ENCODE measurements around the gene MAPK9.
"Not testable (repeated sequence)": the region's sequence is repeated elsewhere in the genome, so short reads cannot be mapped to it uniquely, and the experiment has no call there.

Gene MAPK9

DNA sequence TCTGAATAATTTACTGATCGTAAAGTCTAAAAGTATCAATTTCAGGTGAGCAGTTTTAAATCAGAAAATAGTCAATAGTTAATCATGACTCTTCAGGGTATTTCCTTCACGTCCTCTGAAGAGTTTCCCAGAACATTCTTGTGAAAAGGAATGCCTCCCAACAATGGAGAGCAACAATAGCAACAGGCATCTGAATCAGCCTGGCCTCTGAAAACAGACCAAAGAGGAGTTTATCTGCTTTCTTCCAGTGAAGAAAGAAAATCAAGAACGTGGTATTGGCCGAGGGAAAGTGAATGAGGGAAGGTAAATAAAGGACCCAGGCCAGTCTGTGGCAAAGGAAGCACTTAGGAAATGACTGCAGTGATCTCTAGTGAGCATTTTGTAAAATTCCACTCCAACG lies 56.8 kb downstream of the MAPK9 start:
- DNase-seq (ENCODE audit: low read depth in 2 of 2): no peak

GRCh38 chr5:180234271-180234670 lies 57.6 kb downstream of the MAPK9 start:
- DNase-seq (ENCODE audit: low read depth in 2 of 2): no peak

DNA sequence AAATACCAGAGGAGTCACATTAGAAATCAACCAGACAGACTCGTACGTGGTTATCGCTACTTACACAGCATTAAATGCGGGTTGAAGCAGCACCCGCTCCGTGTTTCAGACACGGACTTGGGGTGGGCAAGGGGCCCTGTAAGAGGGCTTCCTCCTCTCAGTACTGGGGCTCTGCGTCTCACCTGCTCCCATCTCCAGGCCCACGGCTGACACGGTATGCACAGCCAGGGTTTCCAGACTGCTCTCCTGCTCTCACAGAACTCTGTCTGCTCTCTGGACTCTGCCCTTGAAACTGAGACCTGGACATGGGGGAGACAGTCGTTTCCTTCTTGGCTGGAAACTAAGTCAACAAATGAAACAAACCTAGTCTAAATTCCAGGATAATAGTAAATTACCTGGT lies 58.2 kb downstream of the MAPK9 start:
- DNase-seq (ENCODE audit: low read depth in 2 of 2): no peak

- DNase-seq (ENCODE audit: low read depth in 2 of 2): no peak
These were observed 61.9 kb downstream of the MAPK9 start for GRCh38 chr5:180230017-180230416.

DNA sequence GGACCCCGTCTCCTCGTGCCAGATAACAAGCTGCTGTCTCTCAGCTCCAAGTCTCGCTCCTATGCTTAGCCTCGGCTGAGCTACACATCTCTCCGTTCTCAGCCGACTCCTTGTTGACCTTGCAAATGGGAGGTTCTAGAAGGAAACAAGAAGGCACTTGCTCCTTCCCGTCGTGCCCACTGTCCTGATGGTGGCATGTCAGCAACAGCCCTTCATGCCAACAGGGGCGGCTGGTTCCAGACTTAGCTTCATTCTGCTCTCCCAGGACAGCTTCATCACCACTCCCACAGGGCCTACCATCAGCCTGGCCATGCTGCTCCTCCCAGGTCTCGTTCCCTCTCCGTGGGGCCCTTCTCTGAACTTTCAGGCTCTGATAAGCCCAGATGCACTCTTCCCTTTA lies 69.8 kb downstream of the MAPK9 start:
- no peak for DNase-seq (ENCODE audit: low read depth in 2 of 2)

GRCh38 chr5:180217797-180218196 lies 74.1 kb downstream of the MAPK9 start:
- no peak for DNase-seq (ENCODE audit: low read depth in 2 of 2)

DNA sequence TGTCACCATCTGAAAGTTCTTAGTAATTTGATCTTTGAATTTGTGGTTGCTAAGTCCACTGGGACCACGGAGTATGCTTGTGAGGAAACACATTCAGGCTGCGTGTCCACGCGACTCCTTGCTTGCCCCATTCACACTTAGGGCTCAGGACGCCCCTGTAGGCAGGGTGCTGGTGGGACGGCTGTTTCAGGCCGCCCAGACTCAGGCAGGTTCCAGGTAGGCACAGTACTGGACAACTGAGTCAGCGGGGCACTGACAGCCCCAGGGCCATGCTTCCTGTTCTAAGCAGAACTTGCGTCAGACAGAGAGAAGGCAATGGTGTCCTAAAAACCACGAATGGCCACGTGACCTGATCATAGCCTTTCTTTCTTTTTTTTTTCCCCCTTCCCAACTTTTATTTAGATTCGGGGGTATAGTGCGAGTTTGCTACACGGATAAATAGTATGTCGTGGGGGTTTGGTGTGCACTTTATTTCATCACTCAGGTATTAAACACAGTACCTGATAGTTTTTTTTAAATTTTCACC lies 75.2 kb downstream of the MAPK9 start:
- DNase-seq (ENCODE audit: low read depth in 2 of 2): no peak

DNA sequence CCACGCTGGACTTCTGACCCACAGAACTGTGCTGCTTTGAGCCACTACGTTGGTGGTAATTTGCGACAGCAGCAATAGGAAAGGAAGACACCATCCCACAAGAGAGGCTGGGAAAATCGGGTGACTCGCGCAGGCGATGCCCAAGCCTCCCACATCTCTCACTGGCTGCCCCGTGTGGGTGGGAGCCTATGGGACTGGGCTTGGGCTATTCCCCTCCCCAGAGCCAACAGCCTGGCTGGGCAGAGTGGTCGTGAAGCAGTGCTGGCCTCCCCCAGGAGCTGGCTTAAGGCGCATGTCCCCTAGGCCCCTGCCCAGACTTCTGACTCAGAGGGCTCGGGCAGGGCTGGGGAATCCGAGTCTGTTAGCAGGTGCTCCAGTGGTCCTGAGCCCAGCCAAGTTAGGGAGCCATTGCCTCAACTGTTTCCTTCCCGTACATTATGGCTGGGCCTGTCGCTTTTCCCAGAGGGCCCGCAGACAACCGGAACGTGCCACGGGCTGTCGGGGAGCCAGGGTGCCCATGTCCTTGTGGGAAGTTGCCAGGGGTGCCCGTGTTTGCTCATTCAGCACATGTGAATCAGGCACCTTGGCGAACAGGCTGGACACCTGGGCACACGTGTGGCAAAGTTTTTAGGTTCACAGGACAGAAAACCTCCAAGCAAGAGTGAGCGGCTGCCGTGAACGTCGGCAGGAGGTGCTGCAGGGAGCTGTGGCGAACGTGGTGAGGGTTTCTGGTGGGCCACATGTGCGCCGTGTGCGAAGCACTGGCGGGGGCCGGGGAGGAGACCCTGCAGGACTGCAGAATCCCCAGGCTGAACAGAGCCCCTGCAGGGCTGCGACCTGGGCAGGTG lies 75.9 kb downstream of the MAPK9 start:
- DNase-seq (ENCODE audit: low read depth in 2 of 2): no peak

DNA sequence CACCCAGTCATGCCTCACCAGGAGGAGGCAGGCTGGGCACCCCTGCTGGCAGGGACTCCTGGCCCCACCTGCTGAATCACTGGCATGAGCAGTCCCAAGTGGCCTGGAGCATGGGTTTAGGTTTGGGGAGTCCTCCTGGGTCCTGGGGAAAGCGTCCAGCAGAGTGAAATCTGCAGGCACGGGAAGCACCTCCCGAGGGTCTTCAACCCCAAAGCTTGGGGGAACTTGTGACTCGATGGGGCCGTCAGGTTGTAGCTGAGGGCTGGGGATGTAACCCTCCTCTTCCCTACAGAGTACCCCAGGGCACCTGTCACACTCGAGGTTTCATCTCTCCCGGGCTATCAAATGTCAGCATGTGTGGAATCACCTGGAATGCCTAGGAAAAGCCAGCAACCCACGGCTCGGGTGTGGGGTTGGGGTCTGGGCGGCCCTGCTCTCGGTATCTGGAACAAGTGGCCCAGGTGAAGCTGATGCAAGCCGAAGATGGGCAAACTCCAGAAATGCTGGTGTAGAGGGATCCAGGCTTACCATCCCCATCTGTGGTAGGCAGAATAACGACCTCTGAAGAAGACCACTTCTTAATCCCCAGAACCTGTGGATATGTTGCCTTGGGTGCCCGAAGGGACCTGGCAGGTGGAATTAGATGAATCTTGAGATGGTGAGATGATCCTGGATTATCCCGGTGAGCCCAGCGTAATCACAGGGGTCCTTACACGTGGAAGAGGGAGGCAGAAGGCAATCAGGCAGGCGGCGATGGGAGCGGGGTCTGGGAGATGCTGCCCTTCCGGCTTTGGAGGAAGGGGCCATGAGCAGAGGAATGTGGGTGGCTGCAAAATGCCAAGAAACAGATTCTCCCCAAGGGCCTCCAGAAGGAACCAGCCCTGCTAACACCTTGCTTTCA lies 76.8 kb downstream of the MAPK9 start:
- DNase-seq (ENCODE audit: low read depth in 2 of 2): no peak

DNA sequence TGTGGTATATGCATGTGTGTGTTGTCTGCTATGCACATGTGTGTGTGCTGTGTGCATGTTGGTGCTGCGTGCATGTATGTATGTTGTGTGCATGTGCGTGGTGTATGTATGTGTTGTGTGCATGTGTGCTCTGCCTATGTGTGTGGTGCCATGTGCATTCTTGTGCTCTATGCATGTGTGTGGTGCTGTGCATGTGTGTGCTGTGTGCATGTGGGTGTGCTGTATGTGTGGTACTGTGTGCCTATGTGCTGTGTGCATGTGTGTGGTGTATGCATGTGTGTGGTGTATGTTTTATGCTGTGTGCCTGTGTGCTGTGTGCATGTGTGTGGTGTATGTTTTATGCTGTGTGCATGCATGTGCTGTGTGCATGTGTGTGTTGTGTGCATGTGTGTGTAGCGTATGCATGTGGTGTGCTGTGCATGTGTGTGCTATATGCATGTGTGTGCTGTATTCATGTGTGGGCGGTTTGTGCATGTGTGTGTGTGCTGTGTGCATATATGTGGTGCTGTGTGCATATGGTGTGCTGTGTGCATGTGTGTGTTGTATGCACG lies 78.2 kb downstream of the MAPK9 start:
- DNase-seq (ENCODE audit: low read depth in 2 of 2): no peak

DNA sequence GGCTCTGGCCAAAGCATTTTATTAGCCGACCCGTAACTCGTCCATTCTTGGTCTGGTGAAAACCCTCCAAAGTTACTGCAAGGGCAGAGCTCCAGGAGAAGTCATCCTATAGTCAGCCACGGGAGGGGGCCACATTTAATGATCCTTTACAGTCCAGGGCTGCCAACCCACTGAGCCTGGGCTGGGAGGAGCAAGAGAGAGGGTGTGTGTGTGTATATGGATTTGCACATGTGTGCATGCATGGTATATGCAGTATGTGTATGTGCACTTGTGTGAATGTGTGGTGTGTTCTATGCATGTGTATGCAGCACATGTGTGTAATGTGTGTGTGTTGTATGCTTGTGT lies 78.7 kb downstream of the MAPK9 start:
- DNase-seq (ENCODE audit: low read depth in 2 of 2): no peak

DNA sequence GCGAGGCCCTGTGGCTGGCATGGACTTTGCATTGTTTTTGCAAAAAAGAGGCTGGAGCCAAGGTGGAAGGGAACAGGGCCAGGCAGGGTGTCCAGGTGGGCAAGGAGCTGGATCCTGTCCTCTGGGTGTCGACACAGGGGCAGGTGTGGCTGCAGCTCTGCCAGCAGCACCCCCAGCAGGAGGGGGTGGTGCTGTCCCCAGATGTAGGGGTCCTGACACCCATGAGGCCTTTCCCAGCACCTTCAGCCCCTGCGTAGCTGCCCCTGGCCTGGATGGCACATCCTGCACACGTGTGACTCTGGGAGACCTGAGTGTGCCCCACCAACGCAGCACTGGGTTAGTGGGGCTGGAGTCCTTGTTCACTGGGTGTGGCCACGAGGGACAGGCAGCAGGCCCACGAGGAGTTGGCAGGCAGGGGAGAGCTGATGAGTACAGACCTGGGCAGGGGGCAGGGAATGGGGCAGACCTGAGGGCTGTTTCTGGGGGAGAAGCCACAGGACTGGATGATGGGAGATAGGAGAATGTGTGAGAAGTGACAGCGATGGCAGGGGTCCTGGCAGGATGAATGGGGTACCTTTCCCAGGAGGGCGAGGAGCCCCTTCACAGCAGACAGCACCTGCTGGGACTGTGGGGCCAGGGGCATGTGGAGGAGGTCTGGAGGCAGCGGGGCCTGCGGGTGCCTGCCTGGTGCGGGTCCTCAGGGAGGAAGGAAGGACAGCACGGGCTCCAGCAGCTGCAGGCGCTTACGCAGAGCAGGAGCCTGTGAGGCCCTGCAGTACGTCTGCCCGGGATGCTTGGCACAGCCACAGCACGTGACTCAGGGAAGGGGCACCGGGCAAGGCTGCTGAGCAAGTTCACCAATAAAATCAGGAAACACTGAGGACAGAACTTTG lies 79.3 kb downstream of the MAPK9 start:
- no peak for DNase-seq (ENCODE audit: low read depth in 2 of 2)

DNA sequence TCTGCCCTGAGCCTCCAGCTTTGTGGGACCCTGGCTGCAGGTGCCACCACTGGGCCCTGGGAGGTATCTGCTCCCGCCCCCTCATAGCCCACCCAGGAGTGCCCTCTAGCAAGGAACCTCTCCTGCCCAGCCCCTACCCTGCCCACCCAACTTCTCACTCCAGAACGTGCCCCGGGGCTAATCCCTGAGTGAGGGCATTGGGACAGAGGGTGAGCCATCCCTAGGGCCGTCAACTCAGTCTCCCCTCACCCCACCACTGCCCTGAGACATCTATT lies 80.2 kb downstream of the MAPK9 start:
- no peak for DNase-seq (ENCODE audit: low read depth in 2 of 2)

- no peak for DNase-seq (ENCODE audit: low read depth in 2 of 2)
These were observed 80.7 kb downstream of the MAPK9 start for GRCh38 chr5:180210961-180211760.

DNA sequence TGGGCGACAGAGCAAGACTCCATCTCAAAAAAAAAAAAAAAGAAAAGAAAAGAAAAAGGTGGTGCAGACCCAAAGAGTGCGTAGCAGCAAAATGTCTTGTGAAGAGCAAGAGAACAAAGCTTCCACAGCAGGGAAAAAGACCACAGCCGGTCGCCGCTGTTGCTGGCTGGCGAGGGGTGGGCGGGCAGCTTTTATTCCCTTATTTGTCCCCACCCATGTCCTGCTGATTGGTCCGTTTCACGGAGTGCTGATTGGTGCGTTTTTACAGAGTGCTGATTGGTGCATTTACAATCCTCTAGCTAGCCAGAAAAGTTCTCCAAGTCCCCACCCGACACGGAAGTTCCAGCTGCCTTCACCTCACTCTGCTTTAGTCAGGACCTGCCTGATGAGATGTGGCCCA lies 81.8 kb downstream of the MAPK9 start:
- not testable (repeated sequence) for DNase-seq (ENCODE audit: low read depth in 2 of 2)

DNA sequence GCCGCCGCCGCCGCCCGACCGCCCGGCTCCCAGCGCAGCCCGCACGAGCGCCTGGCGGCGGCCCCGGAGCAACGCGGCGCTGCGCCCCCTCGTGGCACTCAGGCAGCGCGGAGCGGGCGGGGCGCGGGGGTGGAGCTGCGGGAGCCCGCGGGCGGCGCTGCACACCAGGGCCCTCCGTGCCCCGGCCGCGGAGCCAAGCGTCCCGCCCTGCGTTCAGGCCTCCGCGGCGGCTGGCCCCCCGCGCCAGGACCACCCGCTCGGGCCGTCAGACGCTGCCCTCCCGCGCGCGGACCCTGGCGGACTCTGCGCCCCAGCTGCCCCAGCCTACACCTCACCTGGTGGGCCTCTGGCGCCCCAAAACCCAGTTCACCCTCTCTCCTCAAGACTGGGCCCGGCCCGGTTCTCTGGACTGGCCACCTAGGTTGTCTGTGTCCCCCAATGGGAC lies 82.7 kb downstream of the MAPK9 start, which contains the start of gene RASGEF1C:
RASGEF1C (minus strand) TSS at position 75 of the 445 bp plus-strand sequence. CDS start 71,159 bp downstream, outside the sequence.
- DNase-seq (ENCODE audit: low read depth in 2 of 2): peak; percentile 54 to 66

- no peak for DNase-seq (ENCODE audit: low read depth in 2 of 2)
These were observed 83.3 kb downstream of the MAPK9 start for GRCh38 chr5:180208435-180209081.

DNA sequence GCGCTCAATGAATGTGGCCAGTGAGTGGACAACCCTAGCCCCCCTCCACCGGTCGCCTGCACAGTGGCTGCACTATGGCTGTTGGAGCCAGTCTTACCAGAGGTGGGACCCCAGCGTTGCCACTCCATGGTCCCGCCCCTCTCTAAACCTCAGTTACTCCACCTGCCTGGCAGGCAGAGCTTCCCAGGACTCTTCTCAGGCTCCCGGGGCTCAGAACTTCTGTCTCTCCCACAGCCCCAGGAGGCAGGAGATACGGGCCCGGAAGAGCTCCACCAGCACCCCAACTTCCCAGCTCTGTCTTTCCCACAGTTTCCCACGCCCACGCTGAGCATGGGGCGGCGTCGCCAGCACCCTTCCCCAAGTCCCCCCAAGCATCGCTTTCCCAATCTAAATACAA lies 83.8 kb downstream of the MAPK9 start:
- DNase-seq (ENCODE audit: low read depth in 2 of 2): no peak

- DNase-seq (ENCODE audit: low read depth in 2 of 2): no peak
These were observed 84.3 kb downstream of the MAPK9 start for GRCh38 chr5:180207593-180207992.

DNA sequence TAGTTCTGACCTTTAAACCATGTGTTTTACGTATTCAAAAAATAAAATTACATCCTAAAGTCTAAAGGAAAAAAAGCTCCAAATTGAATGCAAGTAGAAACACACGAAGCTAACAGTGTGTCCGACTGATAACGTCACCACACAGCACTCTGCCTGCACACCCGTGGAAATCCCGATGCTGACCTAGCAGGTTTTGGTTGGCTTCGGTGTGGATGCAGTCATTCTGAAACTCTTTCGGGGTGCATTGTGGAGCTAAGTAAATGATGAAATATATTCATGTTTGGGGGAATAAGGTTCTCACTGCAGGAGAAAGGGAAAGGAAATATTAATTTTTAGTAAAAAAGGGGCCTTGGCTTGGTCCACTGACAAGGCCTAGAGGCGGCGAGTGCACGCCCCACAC lies 84.9 kb downstream of the MAPK9 start:
- DNase-seq (ENCODE audit: low read depth in 2 of 2): no peak

All from stimulated activated CD4-positive, alpha-beta T cell treated with anti-CD3 and anti-CD28 coated beads, Interleukin-4, amount 100 ng/mL, for 48 hours (primary cell).